ENCODE data around the gene HOXB4.

HOXB4 gene

DNA sequence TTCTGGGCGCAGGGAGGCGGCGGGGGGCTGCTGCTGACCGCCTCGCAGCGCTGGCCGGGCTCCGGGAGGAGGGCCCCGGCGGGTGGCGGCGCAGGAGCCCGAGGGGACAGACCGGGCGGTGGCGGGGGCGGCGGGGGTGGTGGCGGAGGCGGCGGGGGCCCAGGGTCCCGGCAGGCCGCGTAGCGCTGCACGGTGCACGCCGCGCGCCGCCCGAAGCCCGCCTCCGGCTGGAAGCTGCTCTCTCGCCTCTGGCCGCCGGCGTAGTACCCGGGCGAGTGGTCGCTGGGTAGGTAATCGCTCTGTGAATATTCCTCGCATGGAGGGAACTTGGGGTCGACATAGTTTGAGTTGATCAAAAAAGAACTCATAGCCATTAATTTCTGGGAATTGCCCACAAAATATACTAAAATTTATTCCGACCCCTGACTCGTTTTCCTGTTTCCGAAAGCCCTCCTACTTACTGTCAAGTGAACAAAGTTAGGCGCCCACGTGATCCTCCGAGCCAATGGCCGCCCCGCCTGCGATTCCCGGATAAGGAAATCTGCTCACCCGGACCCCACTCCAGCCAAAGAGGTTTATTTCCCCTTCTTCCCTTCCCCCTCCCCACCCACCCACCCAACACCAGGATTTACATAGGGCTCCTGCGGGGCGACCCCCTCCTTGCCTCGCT lies at the start of gene HOXB4:
TSS of gene HOXB4 (minus strand) at position 405 of the 670 bp plus-strand sequence. CDS start at position 374, 31 bp downstream.
- in situ Hi-C loops (cut with MboI; ENCODE audit: low sequenced_read_pairs): no loop called here

DNA sequence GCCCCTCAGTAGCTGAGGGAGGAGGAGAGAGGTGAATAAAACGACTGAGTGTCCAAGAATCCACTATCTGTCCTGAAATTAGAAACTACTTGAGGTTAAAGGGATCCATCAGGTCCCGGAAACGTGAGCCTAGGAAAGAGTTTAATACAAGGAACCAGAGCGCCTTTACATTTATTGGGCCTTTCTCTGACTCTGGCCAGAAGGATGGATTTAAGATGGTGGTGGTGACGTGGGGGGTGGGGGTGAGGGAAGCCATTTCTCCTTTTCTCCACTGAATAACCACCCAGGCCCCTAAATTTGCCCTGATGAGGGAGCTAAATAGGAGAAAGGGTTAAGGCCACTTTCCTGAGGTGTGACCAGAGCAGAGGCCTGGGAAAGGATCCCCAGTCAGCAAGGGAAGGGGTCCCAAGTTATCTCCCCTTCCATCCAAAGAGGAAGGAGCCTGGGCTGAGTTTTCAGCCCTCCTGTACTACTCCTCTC lies 49.0 kb upstream of the HOXB4 start:
- in situ Hi-C loops (cut with MboI; ENCODE audit: low sequenced_read_pairs): no loop called here

DNA sequence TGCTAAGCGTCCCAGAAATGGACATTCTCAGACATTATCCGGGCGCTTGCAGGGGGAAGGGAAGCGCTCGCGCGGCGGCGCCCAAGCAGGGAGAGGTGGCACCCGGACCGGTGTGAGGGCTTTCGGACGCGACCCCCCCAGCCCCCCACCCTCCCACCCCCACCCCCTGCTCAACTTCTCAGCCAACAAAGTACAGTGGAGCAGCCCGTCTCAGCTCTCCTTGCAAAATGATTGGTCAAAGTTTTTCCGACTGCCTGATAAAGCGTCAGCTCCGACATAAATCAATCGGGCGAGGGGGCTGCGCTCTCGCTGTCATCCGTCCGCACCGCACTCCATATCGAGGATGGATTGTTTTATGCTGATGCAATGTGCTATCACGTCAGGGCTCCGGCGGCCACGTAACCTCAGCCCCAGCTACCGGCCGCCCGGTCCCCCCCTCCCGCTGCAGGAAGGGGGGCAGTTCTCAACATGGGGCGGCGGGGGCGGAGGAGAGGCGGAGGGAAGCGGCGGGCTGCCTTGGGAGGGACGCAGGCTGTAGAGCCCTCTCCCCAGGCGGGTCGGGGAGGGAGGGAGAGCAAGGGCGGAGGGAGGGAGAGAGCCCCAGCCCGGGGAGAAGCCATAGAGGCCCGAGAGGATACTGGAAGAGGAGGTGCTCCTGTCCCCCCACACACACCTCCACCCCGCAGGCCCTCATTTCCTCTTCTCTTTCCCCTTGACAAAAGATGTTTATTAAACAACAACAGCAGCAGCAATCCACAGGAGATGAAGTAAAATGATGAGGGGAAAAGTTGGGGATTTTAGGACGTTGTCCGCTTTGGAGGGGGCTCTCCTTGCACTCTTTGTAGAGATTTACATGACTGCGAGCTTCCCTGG lies 48.3 kb upstream of the HOXB4 start, which contains the start of gene HOXB9:
TSS of gene HOXB9 (minus strand) at position 114 of the 873 bp plus-strand sequence. CDS start at position 25, 89 bp downstream.
- in situ Hi-C loops (cut with MboI; ENCODE audit: low sequenced_read_pairs): no loop called here

DNA sequence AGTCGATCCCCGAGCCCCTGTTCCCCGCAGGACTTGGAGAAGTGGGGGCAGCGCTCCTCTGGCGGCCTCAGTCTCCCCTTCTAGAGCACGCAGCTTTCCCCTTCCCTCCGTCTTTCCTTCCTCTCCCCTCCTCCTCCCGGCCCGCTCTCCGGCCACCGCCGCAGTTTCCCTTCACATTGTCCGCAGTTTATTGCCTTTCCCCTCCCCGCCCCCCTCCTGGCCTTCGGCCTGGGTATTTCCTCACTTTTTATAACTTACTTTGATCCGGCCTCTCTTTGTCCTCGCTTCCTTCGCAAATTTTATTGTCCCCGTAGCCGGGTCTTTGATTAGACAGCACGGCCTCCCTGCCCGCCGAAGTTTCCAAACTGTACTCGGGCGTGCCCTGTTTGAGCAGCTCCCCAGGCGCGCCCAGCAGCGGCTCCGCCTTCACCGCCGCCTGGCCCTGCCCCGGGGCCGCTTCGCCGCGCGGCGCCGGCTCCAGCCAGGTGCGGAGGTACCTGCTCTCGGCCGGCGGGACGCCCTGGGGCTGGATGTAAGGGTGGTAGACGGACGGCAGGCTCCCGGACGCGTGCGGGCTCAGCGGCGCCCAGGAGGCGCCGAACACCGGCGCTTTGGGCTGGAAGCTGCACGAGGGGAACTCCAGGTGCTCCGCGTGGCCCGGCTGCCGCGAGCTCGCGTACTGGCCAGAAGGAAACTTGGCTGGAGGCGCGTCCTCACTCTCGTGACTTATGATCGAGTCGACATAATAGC lies 47.5 kb upstream of the HOXB4 start:
- in situ Hi-C loops (cut with MboI; ENCODE audit: low sequenced_read_pairs): no loop called here

DNA sequence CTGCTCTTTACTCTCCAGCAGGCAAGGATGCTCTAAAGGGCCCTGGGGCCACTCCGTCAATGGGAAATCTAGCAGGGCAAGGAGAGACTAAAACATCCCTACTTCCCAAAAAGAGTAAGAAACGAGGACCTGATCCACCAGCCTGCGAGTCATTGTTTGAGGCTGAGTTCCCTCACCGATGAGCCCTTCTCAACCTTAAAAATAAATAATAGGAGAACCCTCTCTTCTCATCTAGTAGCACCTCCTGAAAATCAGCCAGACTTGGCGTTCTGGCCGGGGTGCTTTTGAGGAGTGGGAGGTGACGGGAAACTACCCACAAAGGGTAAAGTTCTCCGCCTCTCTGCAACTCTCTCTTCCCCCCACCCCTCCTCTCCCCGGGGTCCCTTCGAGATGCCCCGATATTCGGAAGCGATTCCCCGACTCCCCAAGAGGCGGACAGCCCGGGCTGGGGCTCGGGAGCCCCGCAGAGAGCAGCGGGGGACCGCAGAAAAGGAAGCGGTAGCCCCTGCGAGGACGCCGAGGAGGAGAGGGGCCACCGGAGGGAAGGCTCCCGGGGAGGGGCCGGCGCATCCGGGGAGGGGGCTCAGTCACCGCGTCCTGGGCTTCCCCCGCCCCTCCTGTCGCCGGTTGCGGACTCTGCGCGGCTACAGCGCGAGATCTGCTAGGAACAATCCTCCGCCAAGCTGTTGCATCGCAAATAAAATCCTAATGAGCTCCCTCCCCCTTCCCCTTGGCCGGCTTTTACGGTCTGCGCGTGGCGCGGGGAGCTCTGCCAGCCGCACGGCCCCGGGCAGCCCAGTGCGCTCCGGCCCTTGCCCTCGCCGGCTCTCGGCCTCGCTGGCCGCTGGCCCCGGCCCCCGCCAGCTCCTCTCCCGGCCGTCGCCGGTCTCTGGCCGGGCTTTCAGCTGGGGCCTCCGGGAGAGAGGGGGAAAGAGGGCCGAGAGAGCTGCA lies 46.7 kb upstream of the HOXB4 start:
- in situ Hi-C loops (cut with MboI; ENCODE audit: low sequenced_read_pairs): no loop called here

DNA sequence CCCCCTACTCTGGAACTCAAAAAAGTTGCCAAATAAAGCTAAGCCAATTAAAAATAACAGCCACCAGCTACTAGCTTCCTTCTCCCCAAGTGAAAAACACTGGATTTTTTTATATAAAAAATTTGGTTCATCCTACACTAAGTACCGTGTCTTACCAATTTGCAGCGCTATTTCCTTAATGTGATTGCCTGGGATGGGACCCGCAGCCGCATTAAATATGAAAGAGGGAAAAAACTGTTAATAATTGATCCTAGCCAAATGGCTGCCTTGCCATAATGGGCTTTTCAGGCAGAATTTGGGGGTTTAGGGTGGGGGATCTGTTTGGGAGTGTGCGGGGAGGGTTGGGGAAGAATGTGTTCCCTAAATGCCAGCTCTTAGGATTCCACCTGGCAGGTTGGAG lies 46.0 kb upstream of the HOXB4 start:
- in situ Hi-C loops (cut with MboI; ENCODE audit: low sequenced_read_pairs): no loop called here

DNA sequence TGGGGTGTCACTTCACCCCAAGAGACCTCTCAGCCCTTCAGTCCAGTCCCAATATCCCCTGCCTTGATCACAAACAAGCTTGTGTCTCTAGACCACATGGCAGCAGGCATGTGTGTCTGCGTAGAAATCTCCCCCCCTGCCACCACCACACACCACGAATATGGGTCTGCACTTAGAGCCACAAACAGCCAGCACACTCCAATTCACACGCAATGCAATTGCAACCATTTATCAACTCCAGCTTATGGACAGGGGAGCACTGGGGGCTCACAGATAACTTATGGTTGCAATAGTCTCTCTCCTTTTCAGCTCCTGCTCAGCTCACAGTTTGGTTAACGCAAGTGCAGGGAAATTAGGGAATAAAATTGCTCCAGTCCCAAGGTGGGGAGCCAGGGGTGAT lies 45.4 kb upstream of the HOXB4 start:
- in situ Hi-C loops (cut with MboI; ENCODE audit: low sequenced_read_pairs): no loop called here

DNA sequence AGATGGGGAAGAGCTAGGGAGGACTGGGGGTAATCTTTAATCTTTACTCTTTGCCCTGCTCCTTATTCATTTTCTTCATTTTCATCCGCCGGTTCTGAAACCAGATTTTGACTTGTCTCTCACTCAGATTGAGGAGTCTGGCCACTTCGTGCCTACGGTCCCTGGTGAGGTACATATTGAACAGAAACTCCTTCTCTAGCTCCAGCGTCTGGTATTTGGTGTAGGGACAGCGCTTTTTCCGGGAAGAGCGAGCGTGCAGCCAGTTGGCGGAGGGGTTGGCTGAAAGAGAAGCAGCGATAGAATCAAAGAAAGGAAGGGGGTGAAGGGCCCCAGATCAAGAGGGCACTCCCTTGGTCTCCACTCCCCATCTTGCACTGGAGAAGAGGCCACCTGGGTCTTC lies 44.7 kb upstream of the HOXB4 start:
- in situ Hi-C loops (cut with MboI; ENCODE audit: low sequenced_read_pairs): no loop called here

DNA sequence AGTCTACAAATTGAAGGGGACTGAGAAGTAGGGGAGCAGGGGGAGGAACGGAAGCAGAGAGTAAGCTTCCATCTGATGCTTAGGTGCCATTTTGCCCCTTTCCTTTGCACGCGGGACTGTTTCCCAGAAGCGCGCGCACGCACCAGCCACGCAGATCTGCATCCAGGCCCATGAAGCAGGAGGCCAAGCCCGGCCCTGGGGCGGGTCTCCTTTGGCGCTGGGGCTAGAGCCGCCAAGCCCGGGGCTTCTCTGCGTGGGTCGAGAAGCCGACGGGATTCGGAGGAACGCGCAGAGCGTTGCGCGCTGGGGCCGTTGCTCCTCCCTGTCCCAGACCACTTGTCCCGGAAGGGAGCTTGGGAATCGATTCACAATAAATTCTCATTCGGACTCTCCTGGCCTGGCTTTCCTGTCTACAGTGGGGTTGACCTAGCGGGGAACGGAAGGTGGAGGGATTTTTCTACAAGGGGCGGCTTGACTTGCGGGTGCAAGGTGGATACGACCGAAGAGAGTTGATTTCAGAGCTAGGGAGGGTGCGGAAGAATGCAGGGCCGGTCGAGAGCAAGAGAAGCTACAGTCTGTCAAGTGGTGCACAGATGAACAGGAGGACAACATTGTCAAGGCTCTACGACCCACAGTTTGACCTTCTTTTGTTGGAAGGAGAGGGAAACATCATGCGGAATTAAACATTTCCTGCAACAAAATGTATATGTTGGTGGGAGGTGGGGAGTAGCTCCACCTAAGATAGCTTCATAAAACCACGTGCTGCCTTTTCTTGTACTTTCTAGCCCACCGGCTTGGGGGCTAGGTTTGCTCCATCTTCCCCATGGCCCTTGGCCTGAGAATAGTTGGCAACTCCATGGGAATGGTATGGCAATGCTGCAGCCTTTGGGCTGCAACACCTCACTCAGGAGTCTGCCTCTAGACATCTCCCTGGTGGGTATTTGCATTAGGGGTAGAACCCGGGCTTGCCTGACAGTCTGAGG lies 43.6 kb upstream of the HOXB4 start:
- in situ Hi-C loops (cut with MboI; ENCODE audit: low sequenced_read_pairs): no loop called here

DNA sequence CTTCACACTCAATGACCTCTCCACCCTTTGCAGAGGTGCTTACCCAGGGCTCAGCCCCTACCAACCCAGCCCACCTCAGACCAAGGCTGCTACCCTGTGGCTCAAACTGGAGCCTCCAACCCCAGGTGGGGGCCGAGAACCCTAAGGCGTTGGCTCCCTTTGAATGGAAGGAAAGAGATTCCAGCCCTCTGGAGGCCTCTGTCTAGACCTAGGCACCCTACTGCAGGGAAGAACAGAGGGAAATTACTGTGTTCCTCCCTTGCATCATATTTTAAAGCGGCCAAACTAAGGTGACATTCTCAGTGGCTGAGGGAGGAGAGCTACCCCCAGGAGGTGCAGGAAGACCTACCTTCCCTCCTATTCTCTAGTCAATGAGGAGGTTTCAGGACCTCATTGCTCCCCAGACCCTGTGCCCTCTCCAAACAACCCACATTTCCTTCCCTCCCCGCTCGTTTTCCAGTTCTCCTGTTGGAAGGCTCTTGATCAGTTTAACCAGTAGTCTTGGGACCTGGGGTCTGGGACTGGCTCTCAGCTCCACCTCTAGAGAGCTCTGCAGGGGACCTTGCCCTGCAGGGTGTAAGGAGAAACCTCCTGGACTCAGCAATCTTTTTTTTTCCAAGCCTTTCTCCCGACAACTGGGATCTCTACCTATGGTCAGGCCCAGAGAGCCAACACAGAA lies 42.5 kb upstream of the HOXB4 start:
- in situ Hi-C loops (cut with MboI; ENCODE audit: low sequenced_read_pairs): no loop called here

DNA sequence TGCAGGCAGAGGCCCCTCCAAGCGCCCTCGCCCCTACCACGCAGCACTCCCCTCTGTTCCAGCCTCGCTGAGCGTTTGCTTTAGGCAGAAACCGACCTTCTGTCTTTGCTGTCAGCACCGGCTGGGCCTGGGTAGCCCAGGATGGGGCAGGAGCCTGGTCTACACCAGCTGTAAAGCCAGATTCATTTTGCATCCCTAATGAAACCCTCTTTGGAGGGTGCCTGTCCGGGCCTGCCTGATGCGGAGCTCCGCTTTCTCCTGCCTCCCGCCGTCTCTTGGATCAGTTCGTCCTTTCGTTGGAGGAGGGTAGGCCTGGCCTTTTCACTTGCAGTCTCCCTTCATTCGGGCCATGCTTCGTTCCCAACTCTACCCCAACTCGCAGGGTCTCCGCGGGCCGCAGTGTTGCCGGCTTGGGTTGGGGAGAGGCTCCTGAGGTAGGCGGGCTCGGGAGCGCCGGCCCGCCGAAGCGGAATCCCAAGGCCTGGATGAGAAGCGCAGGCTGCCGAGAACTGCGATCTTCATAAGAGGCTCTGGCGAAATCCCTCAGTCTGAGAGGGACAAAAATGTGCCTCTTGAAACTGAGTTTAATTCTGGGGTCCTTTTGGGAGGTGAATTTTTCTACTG lies 41.8 kb upstream of the HOXB4 start:
- in situ Hi-C loops (cut with MboI; ENCODE audit: low sequenced_read_pairs): no loop called here

DNA sequence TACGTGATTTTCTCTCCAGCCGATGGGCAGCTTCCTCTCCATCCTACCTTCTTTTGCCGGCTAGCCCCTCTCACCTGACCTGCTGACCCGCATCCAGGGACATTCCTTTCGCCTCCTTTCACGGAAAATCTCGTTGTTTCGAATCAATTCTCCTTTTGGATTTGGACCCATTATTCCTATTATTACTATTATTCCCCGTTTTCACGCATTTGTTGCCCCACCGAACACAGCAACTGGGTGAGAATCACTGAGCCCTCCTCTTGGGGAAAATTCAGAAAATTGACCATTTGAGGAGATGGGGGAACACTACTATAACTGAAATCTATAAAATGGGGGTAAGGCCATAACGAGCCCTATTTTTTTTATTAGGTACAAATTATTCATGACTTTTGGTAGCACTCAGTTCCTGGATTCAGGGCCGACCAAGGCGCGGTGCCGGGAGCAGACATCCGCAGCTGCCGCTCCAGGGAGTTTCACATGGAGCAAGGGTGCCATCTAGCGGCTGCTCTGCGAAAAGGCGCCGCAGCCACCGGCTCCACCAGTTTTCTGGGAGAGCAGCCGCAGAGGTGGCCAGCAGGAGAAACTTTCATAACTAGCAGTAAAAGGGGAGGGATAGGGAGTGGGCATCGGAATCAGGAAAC lies 40.2 kb upstream of the HOXB4 start:
- in situ Hi-C loops (cut with MboI; ENCODE audit: low sequenced_read_pairs): no loop called here

DNA sequence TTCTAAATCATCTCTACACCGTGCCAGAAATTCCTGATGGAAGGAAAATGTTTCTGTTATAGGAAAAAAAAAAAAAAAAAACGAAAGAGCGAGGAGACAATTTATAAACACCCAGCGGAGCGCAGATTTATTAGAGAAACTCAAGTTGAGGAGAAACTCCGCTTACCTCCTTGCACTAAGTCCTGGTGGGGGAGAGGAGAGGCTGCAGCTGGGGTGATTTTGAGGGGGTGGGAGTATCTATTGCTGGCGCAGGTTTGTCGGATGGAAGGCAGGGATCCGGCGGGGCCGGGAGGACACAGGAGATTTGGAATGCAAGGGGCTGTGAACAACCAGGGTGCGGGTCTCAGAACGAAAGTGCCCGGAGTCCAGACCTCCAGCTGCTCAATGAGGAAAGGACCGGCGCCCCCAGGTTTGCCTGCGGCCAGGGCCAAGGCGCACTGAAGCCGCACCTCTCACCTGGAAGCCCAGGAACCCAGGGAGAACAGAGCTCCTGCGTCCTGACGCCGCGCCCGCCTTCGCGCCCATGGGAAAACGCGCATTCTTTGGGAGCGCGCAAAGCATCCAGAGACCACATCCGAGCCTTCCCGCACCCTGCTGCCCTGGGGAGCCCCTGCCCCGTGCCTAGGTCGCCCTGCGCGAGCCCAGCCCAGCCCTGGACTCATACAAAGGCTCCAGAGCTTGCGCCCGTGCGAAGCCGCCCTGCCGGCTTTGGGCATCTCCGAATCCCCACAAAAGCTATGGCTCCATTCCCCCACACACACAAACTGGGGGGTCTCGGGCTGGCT lies 39.5 kb upstream of the HOXB4 start:
- in situ Hi-C loops (cut with MboI; ENCODE audit: low sequenced_read_pairs): no loop called here

DNA sequence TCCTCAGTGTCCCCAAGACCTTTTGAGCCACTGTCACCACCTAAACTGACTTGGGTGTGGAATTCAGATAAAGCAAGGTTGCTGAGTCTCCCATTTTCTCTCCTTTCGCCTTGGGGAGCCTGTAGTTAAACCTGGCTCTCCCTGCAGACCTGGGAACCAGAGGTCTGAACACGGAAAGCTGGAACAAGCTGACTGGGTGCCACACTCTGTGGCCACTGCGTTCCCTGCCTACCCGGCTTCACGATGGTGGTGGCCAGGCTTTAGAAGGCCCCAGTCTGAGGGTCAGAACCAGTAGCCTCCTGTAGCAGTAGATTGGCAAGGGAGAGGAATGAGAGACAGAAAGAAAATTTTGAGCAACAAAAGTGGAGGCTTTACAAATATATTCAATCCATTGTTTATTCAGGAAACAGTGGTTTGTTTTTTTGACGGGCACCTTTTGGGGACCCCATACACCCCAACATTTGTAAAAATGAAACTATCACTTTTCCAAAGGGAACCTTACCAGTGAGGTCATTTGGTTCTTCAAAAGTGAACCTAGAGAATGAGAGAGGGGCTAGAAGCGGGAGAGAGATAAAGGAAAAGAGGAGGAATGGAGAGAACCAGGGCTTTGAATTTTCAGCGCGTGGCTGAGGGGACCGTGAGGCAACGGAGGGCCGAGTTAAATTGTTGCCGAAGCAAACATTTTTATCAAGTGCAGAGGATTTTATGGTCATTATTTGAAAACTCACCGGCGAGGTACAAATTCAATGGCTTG lies 38.7 kb upstream of the HOXB4 start:
- in situ Hi-C loops (cut with MboI; ENCODE audit: low sequenced_read_pairs): no loop called here

DNA sequence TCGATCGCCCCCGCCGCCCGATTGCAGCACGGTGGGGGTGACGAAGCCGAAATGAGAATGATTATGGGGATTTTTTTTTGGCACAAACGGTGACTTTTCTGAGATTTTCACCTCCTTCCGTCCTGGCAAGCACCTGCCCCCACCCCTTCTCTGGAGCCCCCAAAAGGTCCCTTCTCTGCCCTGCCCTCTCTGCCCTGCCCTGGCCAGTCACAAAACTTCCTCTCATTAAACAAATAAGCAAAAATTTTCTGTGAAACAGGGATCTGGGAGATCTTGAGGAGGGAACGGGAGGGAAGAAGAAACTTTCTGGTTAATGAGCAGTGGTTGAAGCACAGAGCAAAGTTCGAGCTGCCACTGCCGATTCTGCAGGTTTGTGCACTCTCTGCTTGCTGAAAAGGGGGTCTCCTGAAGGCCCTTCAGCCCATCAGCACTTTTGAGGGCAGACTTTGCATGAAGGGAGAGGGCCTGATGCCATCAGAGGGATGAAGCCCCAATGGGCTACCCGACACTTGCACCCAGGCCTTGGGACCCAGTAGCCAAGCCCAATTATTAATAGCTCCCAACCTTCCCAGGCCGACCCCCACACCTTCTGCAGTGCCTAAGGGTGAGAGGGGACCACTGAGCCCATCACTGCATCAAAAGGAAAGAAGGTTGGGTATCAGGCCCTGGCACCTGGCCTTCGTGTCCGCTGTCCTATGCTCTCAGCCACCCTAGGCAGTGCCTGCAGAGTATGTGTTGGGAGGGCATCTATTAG lies 38.0 kb upstream of the HOXB4 start:
- in situ Hi-C loops (cut with MboI; ENCODE audit: low sequenced_read_pairs): no loop called here

Data from HL-60/S4 treated with phorbol 12-myristate 13-acetate at 8.2 ng/mL for 4 days and 3 days (cell line).